ENCODE data around the gene FAM107A.

FAM107A gene

DNA sequence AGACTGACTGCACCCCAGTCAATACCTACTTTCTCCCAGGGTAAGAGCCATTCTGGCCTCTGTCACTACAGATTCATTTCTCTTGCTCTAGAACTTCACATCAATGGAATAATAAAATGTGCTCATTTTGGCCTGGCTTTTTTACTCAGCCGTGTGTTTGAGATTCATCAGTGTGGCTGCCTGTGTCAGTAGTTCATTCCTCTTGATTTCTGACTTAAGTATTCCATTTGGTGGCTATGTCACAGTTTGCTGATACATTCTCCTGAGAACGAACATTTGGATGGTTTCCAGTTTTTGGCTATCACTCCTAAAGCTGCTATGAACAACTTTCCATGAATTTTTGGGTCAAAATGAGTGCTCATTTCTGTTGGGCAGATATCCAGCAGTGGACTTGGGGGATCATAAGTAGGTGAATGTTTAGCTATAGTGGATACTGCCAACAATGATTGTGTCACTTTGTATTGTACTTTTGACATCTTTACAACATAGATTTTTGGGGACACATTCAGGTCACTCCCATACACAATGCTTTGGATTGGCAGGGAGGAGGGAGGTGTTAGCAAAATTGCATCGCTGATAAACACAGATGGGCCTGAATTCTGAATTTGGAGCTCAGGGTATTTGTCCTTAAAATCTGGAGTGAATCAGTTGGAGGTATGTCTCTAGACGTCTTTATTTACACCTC, 19.8 kb upstream of the FAM107A start:
- TF ChIP-seq, protein P1, sequence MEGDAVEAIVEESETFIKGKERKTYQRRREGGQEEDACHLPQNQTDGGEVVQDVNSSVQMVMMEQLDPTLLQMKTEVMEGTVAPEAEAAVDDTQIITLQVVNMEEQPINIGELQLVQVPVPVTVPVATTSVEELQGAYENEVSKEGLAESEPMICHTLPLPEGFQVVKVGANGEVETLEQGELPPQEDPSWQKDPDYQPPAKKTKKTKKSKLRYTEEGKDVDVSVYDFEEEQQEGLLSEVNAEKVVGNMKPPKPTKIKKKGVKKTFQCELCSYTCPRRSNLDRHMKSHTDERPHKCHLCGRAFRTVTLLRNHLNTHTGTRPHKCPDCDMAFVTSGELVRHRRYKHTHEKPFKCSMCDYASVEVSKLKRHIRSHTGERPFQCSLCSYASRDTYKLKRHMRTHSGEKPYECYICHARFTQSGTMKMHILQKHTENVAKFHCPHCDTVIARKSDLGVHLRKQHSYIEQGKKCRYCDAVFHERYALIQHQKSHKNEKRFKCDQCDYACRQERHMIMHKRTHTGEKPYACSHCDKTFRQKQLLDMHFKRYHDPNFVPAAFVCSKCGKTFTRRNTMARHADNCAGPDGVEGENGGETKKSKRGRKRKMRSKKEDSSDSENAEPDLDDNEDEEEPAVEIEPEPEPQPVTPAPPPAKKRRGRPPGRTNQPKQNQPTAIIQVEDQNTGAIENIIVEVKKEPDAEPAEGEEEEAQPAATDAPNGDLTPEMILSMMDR (IDR thresholded peaks at IDR 0.05; ENCODE audit: control insufficient read depth, insufficient read depth, low read depth, low read length, missing control alignments), result no peak
- DNase-seq (ENCODE audit: low read depth), result no peak
- no peak overlapping the region for H3K4me3 ChIP-seq (ENCODE audit: control insufficient read depth, low read depth, low read length)

DNA sequence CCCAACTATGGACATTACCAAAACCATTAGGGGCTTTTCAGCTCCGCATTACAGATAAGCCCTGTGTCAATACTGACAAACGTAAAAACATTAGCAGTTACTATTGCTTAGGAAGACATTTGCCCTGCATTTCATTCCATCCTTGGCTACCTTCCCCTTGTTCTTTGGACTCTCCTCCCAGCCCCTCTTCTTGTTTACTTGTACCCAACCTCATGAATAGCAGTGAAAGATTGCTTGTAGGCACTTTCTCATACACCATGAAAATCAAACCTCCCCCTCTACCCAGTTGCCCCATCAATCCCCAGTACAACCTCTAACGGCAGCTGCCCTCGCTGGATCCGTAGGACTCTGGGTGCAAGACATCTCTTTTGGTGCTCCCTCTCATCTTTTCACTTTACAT, 16.9 kb upstream of the FAM107A start:
- TF ChIP-seq, protein P1 (IDR thresholded peaks at IDR 0.05; ENCODE audit: control insufficient read depth, insufficient read depth, low read depth, low read length, missing control alignments), result no peak
- no peak for DNase-seq (ENCODE audit: low read depth)
- no peak overlapping the region for H3K4me3 ChIP-seq (ENCODE audit: control insufficient read depth, low read depth, low read length)

DNA sequence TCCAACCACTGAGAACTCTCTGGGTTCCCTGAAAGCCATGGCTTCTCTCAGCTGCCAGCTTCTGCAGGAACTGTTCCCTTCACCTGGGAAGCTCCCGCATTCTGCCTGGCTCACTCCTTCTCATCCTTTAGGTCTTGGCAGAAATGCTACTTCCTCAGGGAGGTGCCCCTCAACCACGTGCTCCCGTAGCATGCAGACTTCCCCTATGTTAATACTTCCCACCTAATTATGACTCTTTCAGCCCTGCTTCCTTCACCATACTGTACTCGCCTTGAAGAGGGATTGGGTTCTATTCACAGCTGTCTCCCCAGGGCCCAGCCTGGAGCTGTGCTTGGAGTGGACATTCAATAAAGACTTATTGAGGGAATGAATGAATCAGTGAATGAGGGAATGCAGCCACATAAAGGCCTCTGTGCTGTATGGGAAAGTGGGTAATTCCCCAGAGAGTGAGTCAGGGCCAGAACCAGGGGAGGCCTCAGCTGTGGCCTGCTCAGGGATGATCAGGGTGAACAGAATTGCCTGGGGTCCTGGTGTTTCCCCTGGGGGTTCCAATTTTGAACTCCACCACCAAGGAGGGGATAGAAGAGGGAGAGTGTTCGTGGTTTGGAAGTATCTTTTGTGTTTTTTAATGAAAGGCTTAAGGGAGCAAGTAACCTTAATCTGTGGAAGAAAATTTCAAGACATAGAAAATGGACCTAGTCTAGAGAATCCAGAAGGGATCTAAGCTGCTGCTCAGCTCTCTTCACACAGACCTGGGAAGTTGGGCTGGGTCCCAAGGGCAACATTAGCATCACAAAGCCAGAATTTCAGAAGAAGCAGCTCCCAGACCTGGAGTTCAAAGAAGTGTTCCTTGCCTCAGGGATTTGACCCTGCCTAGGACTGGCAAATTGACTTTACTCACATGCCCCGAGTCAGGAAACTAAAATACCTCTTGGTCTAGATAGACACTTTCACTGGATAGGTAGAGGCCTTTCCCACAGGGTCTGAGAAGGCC, 14.6 kb upstream of the FAM107A start:
- TF ChIP-seq, protein P1 (IDR thresholded peaks at IDR 0.05; ENCODE audit: control insufficient read depth, insufficient read depth, low read depth, low read length, missing control alignments), result no peak
- no peak for DNase-seq (ENCODE audit: low read depth)
- no peak overlapping the region for H3K4me3 ChIP-seq (ENCODE audit: control insufficient read depth, low read depth, low read length)

DNA sequence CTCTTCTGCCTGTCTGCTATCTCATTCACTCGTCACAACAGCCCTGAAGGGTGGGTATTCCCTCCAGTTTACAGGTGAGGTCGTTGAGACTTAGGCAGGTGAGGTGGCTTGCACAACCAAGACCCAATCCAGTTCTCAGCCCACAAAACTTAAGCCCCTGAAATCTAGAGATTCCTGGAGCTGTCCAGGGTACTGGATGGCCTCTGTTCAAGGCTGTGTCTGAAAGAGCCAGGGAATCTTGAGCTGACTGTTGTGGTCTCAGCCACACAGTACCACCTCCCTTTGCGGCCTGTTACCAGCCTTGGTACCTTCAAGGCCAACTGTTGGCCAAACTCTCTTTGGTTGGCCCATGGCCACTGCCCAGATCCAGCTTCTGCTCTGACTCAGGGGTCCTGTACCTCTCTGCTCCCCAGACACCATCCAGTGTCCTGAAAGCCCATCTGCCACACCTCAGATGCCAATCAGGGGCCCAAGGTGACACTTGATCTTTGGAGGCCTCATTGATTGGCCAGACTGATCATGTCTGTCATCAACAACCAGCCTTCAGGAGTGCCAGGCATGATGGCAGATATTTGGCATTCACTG, 10.9 kb upstream of the FAM107A start:
- no peak for DNase-seq (ENCODE audit: low read depth)
- H3K4me3 ChIP-seq (ENCODE audit: control insufficient read depth, low read depth, low read length), result no peak overlapping the region
- TF ChIP-seq, protein P1 (IDR thresholded peaks at IDR 0.05; ENCODE audit: control insufficient read depth, insufficient read depth, low read depth, low read length, missing control alignments), result no peak

DNA sequence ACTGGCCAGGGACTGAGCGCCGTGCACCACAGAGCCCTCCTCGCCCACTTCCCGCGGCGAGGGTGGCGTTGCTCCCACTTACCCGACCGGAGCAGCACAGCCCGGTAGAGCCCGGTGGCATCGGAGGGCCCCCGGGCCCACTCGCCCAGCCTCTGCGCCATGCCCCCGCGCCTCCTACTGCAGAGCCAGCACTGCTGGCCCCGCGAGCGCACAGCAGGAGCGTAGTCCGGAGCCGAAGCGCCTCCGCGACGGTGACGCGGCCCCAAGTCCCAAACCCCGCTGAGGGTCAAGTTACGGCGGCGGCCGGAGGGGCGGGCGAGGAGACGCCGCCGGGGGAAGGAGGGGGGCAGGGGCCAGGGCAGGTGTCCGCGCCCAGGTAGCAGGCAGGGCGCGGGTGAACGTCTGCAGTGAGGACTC, 9.6 kb upstream of the FAM107A start:
- no peak overlapping the region for H3K4me3 ChIP-seq (ENCODE audit: control insufficient read depth, low read depth, low read length)
- TF ChIP-seq, protein P1 (IDR thresholded peaks at IDR 0.05; ENCODE audit: control insufficient read depth, insufficient read depth, low read depth, low read length, missing control alignments), result no peak
- DNase-seq (ENCODE audit: low read depth), result no peak

DNA sequence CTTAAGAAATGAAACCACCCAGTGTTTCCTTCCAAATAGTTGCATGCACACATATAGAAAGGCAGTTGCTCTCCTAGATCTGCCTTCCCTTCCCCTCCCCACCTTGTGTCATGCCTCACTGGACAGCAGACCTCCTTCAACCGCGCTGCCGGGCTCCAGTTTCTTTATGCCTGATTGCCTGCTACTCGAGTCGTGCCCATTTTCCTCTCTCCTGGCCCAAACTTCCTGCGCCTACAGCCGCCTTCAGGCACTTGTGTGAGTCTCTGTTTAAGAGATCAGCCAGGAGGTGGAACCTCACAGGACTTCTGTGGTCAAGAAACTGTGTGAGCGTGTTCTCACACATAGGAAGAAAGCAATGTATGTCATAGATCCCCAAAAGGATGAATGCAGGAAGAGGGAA, 8.8 kb upstream of the FAM107A start:
- no peak for DNase-seq (ENCODE audit: low read depth)
- no peak overlapping the region for H3K4me3 ChIP-seq (ENCODE audit: control insufficient read depth, low read depth, low read length)
- TF ChIP-seq, protein P1 (IDR thresholded peaks at IDR 0.05; ENCODE audit: control insufficient read depth, insufficient read depth, low read depth, low read length, missing control alignments), result no peak
